GM21717 (cell line): ENCODE data around the gene MYRIP.

Source experiments
- ATAC-seq: cut with Tn5 transposase; IDR thresholded peaks from one replicate; pipeline ENCODE4 v1.9.1; 2021; ENCODE audit warnings: mild to moderate bottlenecking, moderate library complexity; ENCODE audit not compliant: unreplicated experiment

MYRIP gene

DNA sequence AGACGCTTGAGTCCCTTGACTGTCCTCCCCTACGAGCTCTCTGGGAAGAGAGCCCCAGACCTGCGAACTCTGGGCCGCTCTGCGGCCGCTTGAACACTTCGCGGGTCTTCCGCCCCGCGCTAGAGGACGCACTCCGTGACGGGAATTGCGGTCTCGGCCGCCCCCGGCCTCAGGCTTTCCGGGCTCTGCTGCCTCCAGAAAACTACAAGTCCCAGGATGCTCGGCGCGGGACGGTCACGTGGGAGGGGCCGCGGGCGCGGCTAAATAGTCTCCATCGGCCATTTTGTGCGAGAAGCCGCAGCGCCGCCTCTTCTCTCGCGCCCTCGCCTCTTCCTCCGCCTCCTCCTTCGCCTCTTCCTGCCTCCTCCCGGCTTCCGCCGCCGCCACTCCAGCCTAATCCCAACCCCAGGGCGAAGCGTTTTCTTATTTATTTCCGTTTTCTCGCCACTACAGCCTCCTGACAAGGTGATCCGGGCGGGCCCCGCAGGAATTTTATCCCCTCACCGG is 500.1 kb downstream of the MYRIP start, which contains the start of gene EIF1B:
Gene EIF1B, plus strand, starts transcription at position 290 of the 507 bp plus-strand sequence. CDS start 235 bp downstream, outside the sequence.
- peak; percentile 92 for ATAC-seq
